HepG2 (cell line): ENCODE results near the gene IGFN1. TPM values are rescaled to one million over a fixed set of nuclear protein-coding genes. Genes with fewer than 3 reads are reported as not detected.

Source experiments
- ATAC-seq: fragments of 200-7000 bp; cut with Tn5 transposase; 3 replicates; pipeline ENCODE4 v1.9.1; 2020; ENCODE audit warnings: mild to moderate bottlenecking, moderate library complexity
- BruUV-seq: library from RNA; stranded (reverse); fragments of 400-500 nt; replicated peaks from 2 replicates; lab custom pipeline; 2021; lab: Mats Ljungman, UMichigan
- CTCF ChIA-PET: fragments of 300-600 bp; formaldehyde crosslinking; extraction: SDS; loops from one replicate; lab custom pipeline; 2021; ENCODE audit warnings: low total read pairs, inconsistent platforms, low intra/inter-chr PET ratio; lab: Yijun Ruan, JAX
- POLR2A ChIA-PET: fragments of 350-600 bp; sonication (Branson Sonifier 250); formaldehyde crosslinking; loops from one replicate; lab custom pipeline; 2020; ENCODE audit warnings: antibody characterized with exemption, inconsistent platforms; lab: Yijun Ruan, JAX
- DNase-seq: peaks from one replicate; pipeline ENCODE4 v3.0.0-alpha.2; 2015; ENCODE audit warnings: low spot score
- FAIRE-seq: peaks from 3 replicates; lab custom pipeline; 2011; peaks lifted over from hg19 to GRCh38; lab: Jason Lieb, UNC
- H2AFZ ChIP-seq: one replicate; pipeline ENCODE4 v1.6.1; 2011; ENCODE audit warnings: low read length, inconsistent platforms
- H3K27ac ChIP-seq: fragments of 300-600 bp; 3 replicates; pipeline ENCODE4 v1.8.0; 2011; ENCODE audit warnings: mixed run types, mild to moderate bottlenecking, mixed read lengths, low read length, inconsistent platforms; ENCODE audit not compliant: insufficient read depth; ENCODE audit errors: extremely low read length
- H3K27me3 ChIP-seq, 2 experiments: fragments of 200-600 bp in 1 of 2; 2 replicates in 1 of 2; 3 replicates in 1 of 2; pipeline versions ENCODE4 v1.6.0 to v1.8.0; 2011; ENCODE audit warnings: low read length in 2 of 2, mild to moderate bottlenecking in 2 of 2, moderate library complexity in 2 of 2, inconsistent platforms in 1 of 2; ENCODE audit not compliant: insufficient read depth in 2 of 2, control insufficient read depth in 1 of 2
- H3K36me3 ChIP-seq, 2 experiments: fragments of 200-600 bp in 1 of 2; replicated peaks in 1 of 2; 2 replicates in 1 of 2; 3 replicates in 1 of 2; pipeline versions ENCODE4 v1.5.1 to v1.8.0; 2011; ENCODE audit warnings: low read length in 2 of 2, inconsistent platforms in 1 of 2; ENCODE audit not compliant: insufficient read depth in 2 of 2, control insufficient read depth in 1 of 2
- H3K4me1 ChIP-seq: 2 replicates; pipeline ENCODE4 v1.5.1; 2012; ENCODE audit warnings: low read length, inconsistent platforms; ENCODE audit not compliant: insufficient read depth
- H3K4me2 ChIP-seq: 2 replicates; pipeline ENCODE4 v1.6.0; 2011; ENCODE audit warnings: low read depth, low read length, inconsistent platforms
- H3K4me3 ChIP-seq, 3 experiments: fragments of 200-600 bp in 1 of 3; sonication (generic), shearing (Covaris generic) in 1 of 3; replicated peaks in 1 of 3; 2 replicates each; pipeline ENCODE4 v1.5.1; 2011 to 2016; ENCODE audit warnings: low read length in 3 of 3, inconsistent platforms in 2 of 3, low read depth in 2 of 3, mild to moderate bottlenecking in 2 of 3, control low read depth in 1 of 3, mixed read lengths in 1 of 3; ENCODE audit not compliant: insufficient read depth in 1 of 3
- H3K79me2 ChIP-seq: one replicate; pipeline ENCODE4 v1.6.1; 2011; ENCODE audit warnings: low read length, inconsistent platforms; ENCODE audit not compliant: insufficient read depth
- H3K9ac ChIP-seq: 2 replicates; pipeline ENCODE4 v1.6.0; 2011; ENCODE audit warnings: mild to moderate bottlenecking, low read depth, low read length, inconsistent platforms; ENCODE audit not compliant: insufficient read depth
- H3K9me3 ChIP-seq: 2 replicates; pipeline ENCODE4 v1.5.1; 2012; ENCODE audit warnings: mild to moderate bottlenecking, low read length
- H4K20me1 ChIP-seq: 2 replicates; pipeline ENCODE4 v1.6.0; 2011; ENCODE audit warnings: inconsistent platforms, mild to moderate bottlenecking, low read length, moderate library complexity; ENCODE audit not compliant: insufficient read depth
- ATF5 ChIP-seq: sonication (generic); formaldehyde crosslinking; IDR thresholded peaks from 2 replicates; pipeline ENCODE4 v1.4.0; 2020; ENCODE audit warnings: mild to moderate bottlenecking, low read depth, missing genetic modification reagents
- ISL2 ChIP-seq: sonication (generic); formaldehyde crosslinking; IDR thresholded peaks from 2 replicates; pipeline ENCODE4 v1.5.0; 2020; ENCODE audit warnings: missing genetic modification reagents
- NR2C2 ChIP-seq: sonication (generic); formaldehyde crosslinking; IDR thresholded peaks from 2 replicates; pipeline ENCODE4 v1.4.0; 2020; ENCODE audit warnings: missing genetic modification reagents, mild to moderate bottlenecking, moderate library complexity, borderline replicate concordance
- ZNF781 ChIP-seq: sonication (generic); formaldehyde crosslinking; IDR thresholded peaks from 2 replicates; pipeline ENCODE4 v1.5.1; 2020; ENCODE audit warnings: borderline replicate concordance, mild to moderate bottlenecking, missing genetic modification reagents; ENCODE audit errors: not compliant biosample characterization
- ZNF839 ChIP-seq: sonication (generic); formaldehyde crosslinking; IDR thresholded peaks from 2 replicates; pipeline ENCODE4 v1.4.0; 2020; ENCODE audit warnings: missing genetic modification reagents, mild to moderate bottlenecking, borderline replicate concordance
- WGBS: methylation state at CpG from one replicate; pipeline ENCODE4 v1.1.6; 2017; ENCODE audit warnings: low lambda C conversion rate; 5-methylcytosine and 5-hydroxymethylcytosine counted together
- in situ Hi-C: cut with HindIII; loops from 2 replicates; pipeline ENCODE4 v1.10.0; 2017; ENCODE audit warnings: low pct_unique_long_range_greater_than_20kb; ENCODE audit not compliant: extremely low pct_ligation_motif_present
- intact Hi-C: fragments of 100-400 bp; cut with micrococcal nuclease; formaldehyde crosslinking; loops from one replicate; pipeline ENCODE4 v1.10.0; 2022; ENCODE audit not compliant: unreplicated experiment
- polyA plus RNA-seq, 8 experiments: library from polyadenylated mRNA; depleted of rRNA in 3 of 8; stranded (reverse) in 7 of 8; unstranded in 1 of 8; fragments of >200 nt; fragmentation: Illumina TruSeq in 4 of 8; extraction: Trizol in 4 of 8; gene quantifications; 2 replicates each; pipeline versions ENCODE4 v1.2.1 to v1.2.3, GENCODE V29; 2011 to 2016; ENCODE audit warnings: low read depth in 4 of 8, missing spikeins in 1 of 8, mixed read lengths in 1 of 8; ENCODE audit not compliant: insufficient read depth in 1 of 8
- total RNA-seq, 5 experiments: library from RNA; depleted of rRNA; stranded (reverse); fragments of >200 nt; fragmentation: Illumina TruSeq; extraction: Trizol; gene quantifications; 2 replicates each; pipeline ENCODE4 v1.2.3, GENCODE V29; 2016; ENCODE audit warnings: low read depth in 1 of 5
- TF ChIP-seq, protein P1 (sequence below): sonication (generic); formaldehyde crosslinking; IDR thresholded peaks from 2 replicates; pipeline ENCODE4 v1.5.1; 2020; ENCODE audit warnings: missing genetic modification reagents, mild to moderate bottlenecking, borderline replicate concordance
- TF ChIP-seq, protein P2 (sequence below): IDR thresholded peaks from 2 replicates; pipeline ENCODE4 v1.6.1; 2016

IGFN1 gene
- total and polyA plus RNA-seq, 2 of the 13 experiments (the other 11 are each of a cell fraction or from before 2014, with no cell fraction given) = 0.04 to 0.05 TPM

- TF ChIP-seq ISL2 = no peak
- TF ChIP-seq, protein P1, sequence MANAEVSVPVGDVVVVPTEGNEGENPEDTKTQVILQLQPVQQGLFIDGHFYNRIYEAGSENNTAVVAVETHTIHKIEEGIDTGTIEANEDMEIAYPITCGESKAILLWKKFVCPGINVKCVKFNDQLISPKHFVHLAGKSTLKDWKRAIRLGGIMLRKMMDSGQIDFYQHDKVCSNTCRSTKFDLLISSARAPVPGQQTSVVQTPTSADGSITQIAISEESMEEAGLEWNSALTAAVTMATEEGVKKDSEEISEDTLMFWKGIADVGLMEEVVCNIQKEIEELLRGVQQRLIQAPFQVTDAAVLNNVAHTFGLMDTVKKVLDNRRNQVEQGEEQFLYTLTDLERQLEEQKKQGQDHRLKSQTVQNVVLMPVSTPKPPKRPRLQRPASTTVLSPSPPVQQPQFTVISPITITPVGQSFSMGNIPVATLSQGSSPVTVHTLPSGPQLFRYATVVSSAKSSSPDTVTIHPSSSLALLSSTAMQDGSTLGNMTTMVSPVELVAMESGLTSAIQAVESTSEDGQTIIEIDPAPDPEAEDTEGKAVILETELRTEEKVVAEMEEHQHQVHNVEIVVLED (CRISPR knock-in tag) = no peak
- no peak for TF ChIP-seq ZNF839 (CRISPR knock-in tag)
- TF ChIP-seq NR2C2 (CRISPR knock-in tag) = no peak
- TF ChIP-seq, protein P2, sequence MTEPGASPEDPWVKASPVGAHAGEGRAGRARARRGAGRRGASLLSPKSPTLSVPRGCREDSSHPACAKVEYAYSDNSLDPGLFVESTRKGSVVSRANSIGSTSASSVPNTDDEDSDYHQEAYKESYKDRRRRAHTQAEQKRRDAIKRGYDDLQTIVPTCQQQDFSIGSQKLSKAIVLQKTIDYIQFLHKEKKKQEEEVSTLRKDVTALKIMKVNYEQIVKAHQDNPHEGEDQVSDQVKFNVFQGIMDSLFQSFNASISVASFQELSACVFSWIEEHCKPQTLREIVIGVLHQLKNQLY = no peak
- no peak for TF ChIP-seq ZNF781 (CRISPR knock-in tag)
- no peak for TF ChIP-seq ATF5
- H2AFZ ChIP-seq = no peak overlapping the region
- no peaks in the 10 kb centered on the region for H3K9me3 ChIP-seq
- ATAC-seq (no peak), DNase-seq (no peak), FAIRE-seq (no peak)
- no peaks in the 10 kb centered on the region for H3K79me2 ChIP-seq
- intact Hi-C loops (no loop called here), in situ Hi-C loops (loop anchor here (5.0 kb wide), 1 partner anchor 69 kb away; no protein-coding TSS in a partner anchor)
- no peak overlapping the region for H3K4me2 ChIP-seq
- ChIA-PET POLR2A (no interaction called here), CTCF (no interaction called here)
- no peaks in the 10 kb centered on the region for H4K20me1 ChIP-seq
- H3K36me3 ChIP-seq = no peaks in the 10 kb centered on the region
- peaks cover 24% of the 10 kb centered on the region for H3K4me1 ChIP-seq
- peaks cover 0 to 35% of the 10 kb centered on the region in 2 experiments; a peak in 3 of 5 replicates for H3K27me3 ChIP-seq
- no peak overlapping the region for H3K9ac ChIP-seq
- 39% methylated on average over 8 of the region's 20 CpGs for WGBS
- no peak overlapping the region for H3K4me3 ChIP-seq
- no peak overlapping the region for H3K27ac ChIP-seq
- no TSS peak for BruUV-seq
Observed at GRCh38 chr1:201216395-201217085, 25.9 kb downstream of the IGFN1 start.
